Right lobe of liver (tissue), 6 donors: ENCODE measurements around the gene SCGB1C2. TPM values are rescaled to one million over a fixed set of nuclear protein-coding genes. Genes with fewer than 3 reads are reported as not detected.
"Not testable (repeated sequence)": the region's sequence is repeated elsewhere in the genome, so short reads cannot be mapped to it uniquely, and the experiment has no call there.

Experiments used
- ATAC-seq, 4 donors: fragments of 200-7000 bp; cut with Tn5 transposase; one replicate each; pipeline ENCODE4 v1.9.1; 2020; ENCODE audit warnings: mild to moderate bottlenecking in 4 of 4, moderate library complexity in 4 of 4
- DNase-seq, 3 donors: peaks; one replicate each; pipeline ENCODE4 v3.0.0-alpha.2; 2020
- H3K27ac ChIP-seq, 3 donors: fragments of 200-600 bp; one replicate each; pipeline ENCODE4 v1.8.0; 2022
- H3K27me3 ChIP-seq, 2 donors: fragments of 200-600 bp; one replicate each; pipeline ENCODE4 v1.8.0; 2022
- H3K36me3 ChIP-seq, 4 donors: fragments of 200-600 bp; sonication (generic) in 1 of 4; one replicate each; pipeline versions ENCODE4 v1.5.1 to v1.8.0; 2017 to 2022; ENCODE audit warnings: control low read depth in 1 of 4
- H3K4me1 ChIP-seq, 4 donors: fragments of 200-600 bp; sonication (generic) in 1 of 4; one replicate each; pipeline versions ENCODE4 v1.5.1 to v1.8.0; 2017 to 2022; ENCODE audit warnings: control low read depth in 1 of 4
- H3K4me3 ChIP-seq, 3 donors: fragments of 200-600 bp; one replicate each; pipeline ENCODE4 v1.8.0; 2022
- H3K9me3 ChIP-seq, 4 donors: fragments of 200-600 bp; sonication (generic) in 1 of 4; one replicate each; pipeline versions ENCODE4 v1.5.1 to v1.8.0; 2017 to 2022; ENCODE audit warnings: control low read depth in 1 of 4
- CTCF ChIP-seq, 4 donors: fragments of 200-600 bp in 3 of 4; fragments of 450-650 bp in 1 of 4; IDR thresholded peaks; one replicate each; pipeline versions ENCODE4 v1.5.1 to v1.8.0; 2016 to 2022; ENCODE audit warnings: antibody characterized with exemption in 4 of 4, mild to moderate bottlenecking in 2 of 4
- POLR2A ChIP-seq: fragments of 450-650 bp; IDR thresholded peaks from one replicate; pipeline ENCODE4 v1.6.1; 2017; ENCODE audit warnings: antibody characterized with exemption, mild to moderate bottlenecking
- WGBS: methylation state at CpG from one replicate; pipeline ENCODE4 v1.1.6; 2018; ENCODE audit warnings: low coverage, low lambda C conversion rate; ENCODE audit not compliant: insufficient coverage; ENCODE audit errors: missing lambda C conversion rate; 5-methylcytosine and 5-hydroxymethylcytosine counted together
- intact Hi-C, 2 donors: fragments of 100-400 bp; cut with DNase I; formaldehyde crosslinking; loops; one replicate each; pipeline versions ENCODE4 v1.11.2 to v1.14.1; 2022
- total RNA-seq, 6 experiments: library from RNA; depleted of rRNA in 2 of 6; stranded (reverse); fragments of >200 nt in 2 of 6; fragmentation: NEBNext Ultra II Directional in 3 of 6; extraction: Animal tissue kit (Norgen Biotek cat#: 25700) in 3 of 6; gene quantifications; one replicate each; pipeline versions ENCODE4 v1.1.0 to v1.2.4, GENCODE V29; 2016 to 2023
- donor health status: DM: no; HTN: yes; CAD: no.
- donor health status: DM: no; HTN: no; CAD: no.
- donor health status: DM: no; HTN: no; CAD: no.
- donor health status: DM: no; HTN: yes; CAD: no.
- donor health status: DM: no; HTN: yes; CAD: no.

Gene SCGB1C2
- total RNA-seq, 6 experiments from 2014 or later, result not detected

GRCh38 chr17:136531-136930, 838 bp upstream of the SCGB1C2 start:
- H3K27ac ChIP-seq, intact Hi-C loops, H3K4me1 ChIP-seq, H3K4me3 ChIP-seq, H3K27me3 ChIP-seq, H3K36me3 ChIP-seq, H3K9me3 ChIP-seq: not testable (repeated sequence)
- DNase-seq (peak; percentile 59 to 81 (median 67)), ATAC-seq (peak; percentile 90 to 96 (median 90))
- WGBS, result 0% methylated on average over 4 of the region's 4 CpGs
- peak in 3 of 4 donors; percentile 42 to 54 (median 48) for TF ChIP-seq CTCF (IDR thresholded peaks at IDR 0.05)

- H3K36me3 ChIP-seq, H3K4me1 ChIP-seq, ATAC-seq, H3K4me3 ChIP-seq, H3K27me3 ChIP-seq, H3K9me3 ChIP-seq, intact Hi-C loops, H3K27ac ChIP-seq: not testable (repeated sequence)
- WGBS, result 31% methylated on average over 3 of the region's 22 CpGs
- peak in 2 of 3 donors; percentile 27 to 29 for DNase-seq
These were observed 2.2 kb downstream of the SCGB1C2 start for GRCh38 chr17:139401-140205.

GRCh38 chr17:142102-142661, 4.8 kb downstream of the SCGB1C2 start:
- TF ChIP-seq POLR2A (no peak), CTCF (IDR thresholded peaks at IDR 0.05) (no peak)
- peak; percentile 16 to 43 (median 39) for DNase-seq
- Histone ChIP-seq H3K9me3 (no peaks in the 10 kb centered on the region), H3K4me3 (no peak overlapping the region), H3K4me1 (no peaks in the 10 kb centered on the region), H3K36me3 (no peaks in the 10 kb centered on the region), H3K27ac (no peak overlapping the region), H3K27me3 (no peaks in the 10 kb centered on the region)
- no peak for ATAC-seq
- 90% methylated on average over 22 of the region's 23 CpGs for WGBS
- intact Hi-C loops, result no loop called here

GRCh38 chr17:142876-143784, 5.8 kb downstream of the SCGB1C2 start:
- Histone ChIP-seq H3K9me3 (no peaks in the 10 kb centered on the region), H3K27ac (no peak overlapping the region), H3K36me3 (no peaks in the 10 kb centered on the region), H3K27me3 (no peaks in the 10 kb centered on the region), H3K4me3 (no peak overlapping the region), H3K4me1 (no peaks in the 10 kb centered on the region)
- ATAC-seq, result no peak
- peak in 2 of 3 donors; percentile 28 to 44 for DNase-seq
- 71% methylated on average over 23 of the region's 23 CpGs for WGBS
- intact Hi-C loops, result no loop called here
- TF ChIP-seq POLR2A (no peak), CTCF (IDR thresholded peaks at IDR 0.05) (no peak)
